Measurements from ENCODE around the gene KRT15. TPM values are rescaled to one million over a fixed set of nuclear protein-coding genes. Genes with fewer than 3 reads are reported as not detected.
A peak's percentile ranks its signal among the peaks of the same experiment; 100 is the strongest.

Gene KRT15
- total and polyA plus RNA-seq, 2 of the 4 experiments (the other 2 are of a cell fraction), result 2.9 to 5.3 TPM

GRCh38 chr17:41516147-41516829, 2.4 kb downstream of the KRT15 start:
- Histone ChIP-seq H3K4ac (ENCODE audit: low read depth, low read length) (no peak overlapping the region), H4K91ac (ENCODE audit: insufficient read depth, low read depth, low read length) (no peak overlapping the region), H2BK5ac (ENCODE audit: low read depth, low read length, poor library complexity, severe bottlenecking) (no peak overlapping the region), H2BK20ac (ENCODE audit: low read depth, low read length) (no peak overlapping the region), H3K9ac (ENCODE audit: low read depth, low read length) (no peak overlapping the region), H3K14ac (replicated peaks; ENCODE audit: low read depth, low read length) (no peak overlapping the region), H3K79me1 (ENCODE audit: low read depth in 1 of 2, low read length in 2 of 2) (no peaks in the 10 kb centered on the region), H3K27me3 (ENCODE audit: control insufficient read depth, insufficient read depth, low read length) (no peaks in the 10 kb centered on the region), H2AK9ac (replicated peaks; ENCODE audit: low read depth, low read length, poor library complexity) (no peak overlapping the region), H3K56ac (ENCODE audit: extremely low read depth, insufficient read depth, low read length) (no peak overlapping the region), H3K4me3 (ENCODE audit: insufficient read depth, low read depth, low read length) (no peak overlapping the region), H3K36me3 (ENCODE audit: control insufficient read depth, insufficient read depth, low read length) (no peaks in the 10 kb centered on the region), H3K4me1 (ENCODE audit: control insufficient read depth, insufficient read depth, low read length) (peaks cover 8% of the 10 kb centered on the region), H4K5ac (ENCODE audit: low read depth, low read length) (no peak overlapping the region), H2AK5ac (ENCODE audit: low read depth, low read length) (0 out of 2 replicates have a peak overlapping the region, but pooled peaks have one; percentile 11), H2BK120ac (ENCODE audit: low read depth, low read length) (no peak overlapping the region), H3K4me2 (ENCODE audit: low read depth, low read length) (no peak overlapping the region), H4K20me1 (ENCODE audit: insufficient read depth, low read length) (no peaks in the 10 kb centered on the region), H3K27ac (ENCODE audit: insufficient read depth, low read length) (no peak overlapping the region), H3K18ac (ENCODE audit: low read depth, low read length) (no peak overlapping the region), H3K23ac (ENCODE audit: low read depth, low read length) (no peak overlapping the region), H2BK15ac (ENCODE audit: low read depth, low read length) (no peak overlapping the region), H3K9me1 (ENCODE audit: insufficient read depth, low read length) (0 out of 2 replicates have a peak, but pooled peaks cover 3% of the 10 kb centered on the region), H4K8ac (ENCODE audit: low read depth in 2 of 2, low read length in 2 of 2) (no peak overlapping the region), H2AFZ (replicated peaks; ENCODE audit: low read length, poor library complexity) (no peak overlapping the region), H3K9me3 (ENCODE audit: control insufficient read depth, insufficient read depth, low read length) (no peaks in the 10 kb centered on the region)
- in situ Hi-C loops (cut with MboI; ENCODE audit: low sequenced_read_pairs), result no loop called here
- no TSS peak for BruUV-seq (replicated peaks)
- intact Hi-C loops (cut with micrococcal nuclease), result no loop called here
- TF ChIP-seq FOS (IDR thresholded peaks at IDR 0.05; ENCODE audit: low read depth, low read length) (no peak), CTCF (conservative IDR thresholded peaks at IDR 0.05; ENCODE audit: low read depth, low read length) (no peak), MAZ (IDR thresholded peaks at IDR 0.05; ENCODE audit: borderline replicate concordance, low read depth, low read length) (no peak)
- ChIA-PET POLR2A (ENCODE audit: unreplicated experiment) (interaction anchor here (0.5 kb wide), 1 partner anchor 10 kb away, joined by 3 read pairs; no protein-coding TSS in a partner anchor), CTCF (no interaction called here)
- no peak for ATAC-seq (ENCODE audit: low read depth)
- 90% methylated on average over 10 of the region's 14 CpGs; no CpG with 5 or more reads in 1 of the 2 experiments for WGBS, 2 experiments (ENCODE audit: extremely low coverage in 2 of 2, insufficient read length in 1 of 2)
- no peak for DNase-seq
- dilution Hi-C loops (cut with HindIII; ENCODE audit: low sequenced_read_pairs, unreplicated experiment), result no loop called here
